ENCODE data around the gene CDC123. TPM values are rescaled to one million over a fixed set of nuclear protein-coding genes. Genes with fewer than 3 reads are reported as not detected.
"Not testable (repeated sequence)": the region's sequence is repeated elsewhere in the genome, so short reads cannot be mapped to it uniquely, and the experiment has no call there.

The CDC123 gene
- total and polyA plus RNA-seq, 8 donors: 51.9 to 98.6 (median 90.7) TPM

DNA sequence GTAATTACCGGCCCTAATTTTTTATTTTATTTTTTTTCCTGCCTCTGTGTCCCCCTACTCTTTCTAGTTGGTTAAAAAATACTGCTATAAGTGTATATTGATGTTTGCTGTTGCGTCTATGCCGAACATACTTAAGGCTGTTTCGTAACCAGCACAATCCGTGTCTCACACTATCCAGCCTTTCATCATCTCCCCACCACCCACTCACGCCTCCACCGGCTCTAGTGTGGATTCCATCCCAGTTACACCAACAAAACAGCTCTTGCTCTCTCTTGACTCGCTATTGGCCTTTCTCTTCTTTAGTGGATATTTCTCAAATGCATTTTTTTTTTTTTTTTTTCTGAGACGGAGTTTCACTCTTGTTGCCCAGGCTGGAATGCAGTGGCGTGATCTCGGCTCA lies 83.3 kb downstream of the CDC123 start:
- Histone ChIP-seq H3K9me3 (no peaks in the 10 kb centered on the region), H3K27me3 (no peaks in the 10 kb centered on the region), H3K36me3 (no peaks in the 10 kb centered on the region), H3K4me1 (no peaks in the 10 kb centered on the region), H3K27ac (no peak overlapping the region), H3K4me3 (no peak overlapping the region)
- peak in 1 of 4 donors; percentile 37 for DNase-seq
- intact Hi-C loops (cut with DNase I): no loop called here
- ATAC-seq: peak; percentile 63
- TF ChIP-seq CTCF (IDR thresholded peaks at IDR 0.05): no peak

GRCh38 chr10:12287772-12288171 lies 91.8 kb downstream of the CDC123 start:
- Histone ChIP-seq H3K36me3 (no peaks in the 10 kb centered on the region), H3K9me3 (no peaks in the 10 kb centered on the region), H3K27ac (no peak overlapping the region), H3K4me3 (no peak overlapping the region), H3K4me1 (no peaks in the 10 kb centered on the region), H3K27me3 (no peaks in the 10 kb centered on the region)
- ATAC-seq (no peak), DNase-seq (no peak)
- no peak for TF ChIP-seq CTCF (IDR thresholded peaks at IDR 0.05)
- intact Hi-C loops (cut with DNase I): no loop called here

- H3K27me3 ChIP-seq; H3K27ac ChIP-seq; intact Hi-C loops (cut with DNase I); DNase-seq; ATAC-seq; H3K4me3 ChIP-seq; H3K4me1 ChIP-seq; H3K9me3 ChIP-seq; H3K36me3 ChIP-seq: not testable (repeated sequence)
Measured at GRCh38 chr10:12297784-12298183, 101.8 kb downstream of the CDC123 start.

- DNase-seq: peak in 1 of 4 donors; percentile 49
- H3K27ac ChIP-seq: no peak overlapping the region
- intact Hi-C loops (cut with DNase I): no loop called here
- H3K36me3 ChIP-seq: no peaks in the 10 kb centered on the region
- no peak for TF ChIP-seq CTCF (IDR thresholded peaks at IDR 0.05)
- peak; percentile 76 for ATAC-seq
- H3K9me3 ChIP-seq: no peaks in the 10 kb centered on the region
- no peaks in the 10 kb centered on the region for H3K4me1 ChIP-seq
- H3K4me3 ChIP-seq: no peak overlapping the region
- peaks cover 0 to 6% of the 10 kb centered on the region in 2 donors for H3K27me3 ChIP-seq
Measured at GRCh38 chr10:12299222-12299965, 103.4 kb downstream of the CDC123 start.

Other genes starting within 250 kb of the CDC123 start
- 10 to 100 TPM; 14.5 to 18.7 TPM for gene UPF2, start 153.4 kb upstream of the CDC123 start, total RNA-seq
- 10 to 100 TPM; 29.2 to 44.3 (median 34.9) TPM for gene UPF2, start 153.4 kb upstream of the CDC123 start, polyA plus RNA-seq (ENCODE audit: insufficient read length in 6 of 6)
- gene DHTKD1, start 127.2 kb upstream of the CDC123 start, total RNA-seq: 10 to 100 TPM; 17.5 to 26.7 TPM
- 10 to 100 TPM; 17.9 to 21.1 (median 18.8) TPM for gene DHTKD1, start 127.2 kb upstream of the CDC123 start, polyA plus RNA-seq (ENCODE audit: insufficient read length in 6 of 6)
- gene SEC61A2, start 66.5 kb upstream of the CDC123 start, total RNA-seq: 1 to 10 TPM; 4.8 to 5.5 TPM
- gene SEC61A2, start 66.5 kb upstream of the CDC123 start, polyA plus RNA-seq (ENCODE audit: insufficient read length in 6 of 6): 10 to 100 TPM; 14.1 to 19.9 (median 15.9) TPM
- gene NUDT5, start 297 bp upstream of the CDC123 start, total RNA-seq: 10 to 100 TPM; 47.2 to 56.8 TPM
- 10 to 100 TPM; 57.2 to 64.6 (median 58.4) TPM for gene NUDT5, start 297 bp upstream of the CDC123 start, polyA plus RNA-seq (ENCODE audit: insufficient read length in 6 of 6)
- gene CAMK1D, start 153.4 kb downstream of the CDC123 start, total RNA-seq: 10 to 100 TPM in 1 of 2 donors, 1 to 10 TPM in 1; 6.2 to 10.8 TPM
- gene CAMK1D, start 153.4 kb downstream of the CDC123 start, polyA plus RNA-seq (ENCODE audit: insufficient read length in 6 of 6): 1 to 10 TPM; 4.4 to 5.4 (median 4.7) TPM

Measured in left lung (tissue), 10 donors.